T-cell (primary cell): Measurements from ENCODE around the gene SRRT. TPM values are rescaled to one million over a fixed set of nuclear protein-coding genes. Genes with fewer than 3 reads are reported as not detected.
"Not testable (repeated sequence)": the region's sequence is repeated elsewhere in the genome, so short reads cannot be mapped to it uniquely, and the experiment has no call there.

Source experiments
- ATAC-seq, 4 experiments: fragments of 200-7000 bp in 3 of 4; fragments of 150-1000 bp in 1 of 4; cut with Tn5 transposase; replicated peaks in 1 of 4; 1 replicate in 3 of 4; 2 replicates in 1 of 4; pipeline ENCODE4 v1.10.0; 2021; ENCODE audit warnings: moderate library complexity in 3 of 4, mild to moderate bottlenecking in 2 of 4, moderate number of reproducible peaks in 1 of 4
- CTCF ChIA-PET, 2 donors: fragments of 300-600 bp; sonication (Branson Sonifier 250); formaldehyde crosslinking; loops; one replicate each; lab custom pipeline; 2022; ENCODE audit warnings: antibody characterized with exemption in 2 of 2; lab: Charles Lee
- POLR2A ChIA-PET, 2 donors: fragments of 300-600 bp; sonication (Branson Sonifier 250); formaldehyde crosslinking; loops; one replicate each; lab custom pipeline; 2022; ENCODE audit warnings: antibody characterized with exemption in 2 of 2; lab: Charles Lee
- DNase-seq, 35 experiments: peaks; one replicate each; pipeline versions ENCODE4 v3.0.0 to v3.0.0-alpha.2; 2013 to 2023
- H3K27ac ChIP-seq: one replicate; pipeline ENCODE4 v1.5.1; 2013; ENCODE audit warnings: low read length
- H3K27me3 ChIP-seq, 2 experiments: replicated peaks in 1 of 2; 1 replicate in 1 of 2; 2 replicates in 1 of 2; pipeline versions ENCODE4 v1.6.1 to v1.7.0; 2013; ENCODE audit warnings: low read length in 1 of 2, mixed read lengths in 1 of 2; ENCODE audit not compliant: control insufficient read depth in 2 of 2, insufficient read depth in 2 of 2; ENCODE audit errors: extremely low read depth in 1 of 2
- H3K36me3 ChIP-seq, 2 donors: 1 replicate in 1 of 2; 2 replicates in 1 of 2; pipeline versions ENCODE4 v1.6.1 to v1.7.0; 2013; ENCODE audit warnings: low read length in 1 of 2; ENCODE audit not compliant: control insufficient read depth in 2 of 2, insufficient read depth in 1 of 2; ENCODE audit errors: extremely low read depth in 1 of 2
- H3K4me1 ChIP-seq, 2 experiments: 1 replicate in 1 of 2; 2 replicates in 1 of 2; pipeline versions ENCODE4 v1.6.1 to v1.7.0; 2013; ENCODE audit warnings: low read length in 2 of 2, mixed read lengths in 1 of 2; ENCODE audit not compliant: insufficient read depth in 2 of 2, control insufficient read depth in 1 of 2; ENCODE audit errors: extremely low read depth in 1 of 2
- H3K4me3 ChIP-seq, 2 donors: 1 replicate in 1 of 2; 2 replicates in 1 of 2; pipeline versions ENCODE4 v1.5.1 to v1.7.0; 2013; ENCODE audit warnings: mild to moderate bottlenecking in 2 of 2, low read length in 1 of 2, moderate library complexity in 1 of 2; ENCODE audit not compliant: control insufficient read depth in 1 of 2; ENCODE audit errors: extremely low read depth in 1 of 2
- H3K9me3 ChIP-seq: 2 replicates; pipeline ENCODE4 v1.7.0; 2013
- H3K27ac Mint-ChIP-seq, 2 donors: one replicate each; pipeline ENCODE4 v1.8.0; 2020 to 2021; ENCODE audit warnings: mild to moderate bottlenecking in 2 of 2, mixed read lengths in 2 of 2
- H3K27me3 Mint-ChIP-seq, 2 donors: one replicate each; pipeline ENCODE4 v1.8.0; 2021 to 2022; ENCODE audit warnings: mixed read lengths in 2 of 2
- H3K36me3 Mint-ChIP-seq: one replicate; pipeline ENCODE4 v1.8.0; 2021; ENCODE audit warnings: mixed read lengths
- H3K4me1 Mint-ChIP-seq, 3 donors: one replicate each; pipeline ENCODE4 v1.8.0; 2020 to 2022; ENCODE audit warnings: mixed read lengths in 3 of 3, mild to moderate bottlenecking in 1 of 3
- H3K4me3 Mint-ChIP-seq, 3 donors: one replicate each; pipeline ENCODE4 v1.8.0; 2020 to 2022; ENCODE audit warnings: mild to moderate bottlenecking in 3 of 3, mixed read lengths in 3 of 3, moderate library complexity in 3 of 3
- H3K9me3 Mint-ChIP-seq, 3 donors: one replicate each; pipeline ENCODE4 v1.8.0; 2020 to 2022; ENCODE audit warnings: mixed read lengths in 3 of 3
- WGBS: methylation state at CpG from one replicate; pipeline ENCODE4 v1.1.5; 2013; ENCODE audit warnings: missing lambda C conversion rate; ENCODE audit not compliant: insufficient coverage; 5-methylcytosine and 5-hydroxymethylcytosine counted together
- total RNA-seq, 35 experiments: library from RNA in 6 of 35; stranded (reverse) in 6 of 35; fragments of 120-200 nt in 1 of 35; gene quantifications; one replicate each; pipeline versions ENCODE4 v1.2.1 to v1.2.4 and lab custom pipeline; 2013 to 2026

Gene SRRT
- total RNA-seq, 5 donors from 2014 or later (not counting 1 experiment from before 2014, with no cell fraction given), result 224 to 308 (median 243) TPM

- H3K4me1 Mint-ChIP-seq, H3K4me3 Mint-ChIP-seq, H3K9me3 ChIP-seq, H3K27me3 ChIP-seq, H3K36me3 Mint-ChIP-seq, ATAC-seq, H3K27ac Mint-ChIP-seq, DNase-seq, H3K9me3 Mint-ChIP-seq, POLR2A ChIA-PET, H3K36me3 ChIP-seq, CTCF ChIA-PET, H3K4me1 ChIP-seq, H3K4me3 ChIP-seq, H3K27ac ChIP-seq: not testable (repeated sequence)
- H3K27me3 Mint-ChIP-seq, result peaks cover 4 to 18% of the 10 kb centered on the region in 2 donors
- 49% methylated on average over 3 of the region's 4 CpGs for WGBS
These were observed 48.7 kb downstream of the SRRT start for GRCh38 chr7:100923616-100924015.

- Histone ChIP-seq H3K9me3 (no peaks in the 10 kb centered on the region), H3K36me3 (no peaks in the 10 kb centered on the region), H3K4me3 (no peak overlapping the region), H3K27me3 (peaks cover 0 to 23% of the 10 kb centered on the region in 2 experiments), H3K4me1 (no peaks in the 10 kb centered on the region), H3K27ac (no peak overlapping the region)
- ChIA-PET POLR2A (no interaction called here), CTCF (no interaction called here)
- Mint-ChIP-seq H3K4me1 (no peaks in the 10 kb centered on the region), H3K36me3 (peaks cover 4% of the 10 kb centered on the region), H3K4me3 (no peak overlapping the region), H3K27ac (no peak overlapping the region), H3K27me3 (peaks cover 9 to 22% of the 10 kb centered on the region in 2 donors), H3K9me3 (peaks cover 0 to 10% (median 5%) of the 10 kb centered on the region in 3 donors)
- ATAC-seq, result no peak
- WGBS, result 100% methylated on average over 1 of the region's 1 CpG
- no peak for DNase-seq
These were observed 54.9 kb downstream of the SRRT start for GRCh38 chr7:100929808-100930174.

GRCh38 chr7:100933734-100934133 lies 58.8 kb downstream of the SRRT start:
- H3K9me3 ChIP-seq, result no peaks in the 10 kb centered on the region
- ATAC-seq (no peak), DNase-seq (no peak)
- no peaks in the 10 kb centered on the region for H3K4me1 Mint-ChIP-seq
- no peak overlapping the region for H3K4me3 Mint-ChIP-seq
- 56% methylated on average over 2 of the region's 4 CpGs for WGBS
- H3K27me3 Mint-ChIP-seq, result peaks cover 9 to 31% of the 10 kb centered on the region in 2 donors
- H3K27ac Mint-ChIP-seq, result no peak overlapping the region
- H3K4me3 ChIP-seq, result no peak overlapping the region
- peaks cover 0 to 10% (median 5%) of the 10 kb centered on the region in 3 donors for H3K9me3 Mint-ChIP-seq
- H3K36me3 Mint-ChIP-seq, result peaks cover 4% of the 10 kb centered on the region
- no peaks in the 10 kb centered on the region for H3K36me3 ChIP-seq
- ChIA-PET POLR2A (no interaction called here), CTCF (no interaction called here)
- peaks cover 0 to 27% of the 10 kb centered on the region in 2 experiments for H3K27me3 ChIP-seq
- no peaks in the 10 kb centered on the region for H3K4me1 ChIP-seq
- H3K27ac ChIP-seq, result no peak overlapping the region

- H3K4me1 Mint-ChIP-seq, H3K36me3 ChIP-seq, POLR2A ChIA-PET, CTCF ChIA-PET, ATAC-seq, H3K27ac Mint-ChIP-seq, H3K27ac ChIP-seq, H3K9me3 ChIP-seq, DNase-seq, H3K36me3 Mint-ChIP-seq, H3K4me1 ChIP-seq, H3K4me3 Mint-ChIP-seq, H3K4me3 ChIP-seq: not testable (repeated sequence)
- peaks cover 0 to 30% of the 10 kb centered on the region in 2 experiments for H3K27me3 ChIP-seq
- H3K9me3 Mint-ChIP-seq, result peaks cover 2 to 16% (median 11%) of the 10 kb centered on the region in 3 donors
- peaks cover 9 to 25% of the 10 kb centered on the region in 2 donors for H3K27me3 Mint-ChIP-seq
- no CpG with 5 or more reads among the region's 2 CpGs for WGBS
These were observed 60.5 kb downstream of the SRRT start for GRCh38 chr7:100935381-100935780.

GRCh38 chr7:100936167-100936566 lies 61.3 kb downstream of the SRRT start:
- H3K27ac Mint-ChIP-seq, CTCF ChIA-PET, H3K36me3 ChIP-seq, H3K4me3 Mint-ChIP-seq, H3K4me1 Mint-ChIP-seq, H3K27ac ChIP-seq, ATAC-seq, H3K4me1 ChIP-seq, DNase-seq, POLR2A ChIA-PET, H3K36me3 Mint-ChIP-seq, H3K9me3 ChIP-seq, H3K4me3 ChIP-seq: not testable (repeated sequence)
- WGBS, result 100% methylated on average over 2 of the region's 7 CpGs
- Mint-ChIP-seq H3K27me3 (peaks cover 5 to 22% of the 10 kb centered on the region in 2 donors), H3K9me3 (peaks cover 3 to 17% (median 12%) of the 10 kb centered on the region in 3 donors)
- peaks cover 0 to 27% of the 10 kb centered on the region in 2 experiments for H3K27me3 ChIP-seq

Other genes with a start within 250 kb of the SRRT start
- gene TFR2, start 233.6 kb upstream of the SRRT start, total RNA-seq, result 1 to 10 TPM; 3.8 to 8.7 (median 6.7) TPM
- gene ACTL6B, start 218.7 kb upstream of the SRRT start, total RNA-seq, result not detected
- 100 to 1,000 TPM; 101 to 175 (median 153) TPM for gene GNB2, start 201.4 kb upstream of the SRRT start, total RNA-seq
- 100 to 1,000 TPM in 3 of 5 donors, 10 to 100 TPM in 2; 87.7 to 161 (median 124) TPM for gene GIGYF1, start 180.9 kb upstream of the SRRT start, total RNA-seq
- 10 to 100 TPM in 3 of 5 donors, 1 to 10 TPM in 2; 8.3 to 18.1 (median 17.8) TPM for gene POP7, start 169.0 kb upstream of the SRRT start, total RNA-seq
- gene EPO, start 154.6 kb upstream of the SRRT start, total RNA-seq, result not detected
- not detected for gene ZAN, start 141.5 kb upstream of the SRRT start, total RNA-seq
- gene EPHB4, start 47.6 kb upstream of the SRRT start, total RNA-seq, result 10 to 100 TPM in 2 of 5 donors, 1 to 10 TPM in 3; 7.8 to 12.7 (median 9.5) TPM
- 10 to 100 TPM; 49.9 to 72.6 (median 70.2) TPM for gene SLC12A9, start 22.4 kb upstream of the SRRT start, total RNA-seq
- gene TRIP6, start 7.7 kb upstream of the SRRT start, total RNA-seq, result 10 to 100 TPM in 2 of 5 donors, 1 to 10 TPM in 3; 5.6 to 14.6 (median 8.8) TPM
- gene UFSP1, start 14.6 kb downstream of the SRRT start, total RNA-seq, result 1 to 10 TPM in 4 of 5 donors, under 1 TPM in 1; 0.50 to 9.0 (median 6.2) TPM
- gene ACHE, start 20.8 kb downstream of the SRRT start, total RNA-seq, result under 1 TPM; 0.13 to 0.84 (median 0.44) TPM
- under 1 TPM in 3 of 5 donors, not detected in 2; 0.10 to 0.25 (median 0.18) TPM for gene MUC3A, start 74.4 kb downstream of the SRRT start, total RNA-seq
- under 1 TPM in 3 of 5 donors, not detected in 2; 0.09 to 0.51 (median 0.33) TPM for gene MUC12, start 94.5 kb downstream of the SRRT start, total RNA-seq
- not detected for gene MUC17, start 145.0 kb downstream of the SRRT start, total RNA-seq
- gene TRIM56, start 210.4 kb downstream of the SRRT start, total RNA-seq, result 10 to 100 TPM; 47.2 to 80.9 (median 77.4) TPM